ENCODE results near the gene ZDHHC24. TPM values are rescaled to one million over a fixed set of nuclear protein-coding genes. Genes with fewer than 3 reads are reported as not detected.

The ZDHHC24 gene
- total RNA-seq, 1 experiment from 2014 or later: 29.5 TPM

DNA sequence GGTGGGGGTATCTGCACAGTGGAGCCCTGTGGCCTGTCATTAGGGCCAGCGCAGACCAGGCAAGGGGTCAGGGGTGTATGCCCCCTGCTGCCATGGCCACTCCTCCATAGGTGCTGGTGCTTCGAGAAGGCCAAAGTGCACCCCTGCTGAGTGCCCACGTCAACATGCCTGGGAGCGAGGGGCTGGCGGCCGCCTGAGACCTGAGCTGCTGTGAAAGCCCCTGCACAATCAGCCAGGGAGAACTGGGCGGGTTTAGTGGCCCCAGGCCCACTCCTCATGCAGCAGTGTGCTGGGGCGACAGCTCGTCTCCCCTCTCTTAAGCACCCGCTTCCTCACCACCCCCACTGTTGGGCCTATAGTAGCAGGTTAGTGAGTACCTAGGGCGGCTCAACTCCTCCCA is 14.0 kb downstream of the ZDHHC24 start:
- intact Hi-C loops (cut with micrococcal nuclease; ENCODE audit: unreplicated experiment) (no loop called here), in situ Hi-C loops (cut with HindIII; ENCODE audit: low pct_unique_long_range_greater_than_20kb, low sequenced_read_pairs) (no loop called here)
- DNase-seq (ENCODE audit: low read depth, low spot score): no peak
- POLR2A ChIA-PET: no interaction called here
- no peak for ATAC-seq
- CTCF ChIA-PET: no interaction called here
- H3K4me1 ChIP-seq (ENCODE audit: control insufficient read depth, insufficient read depth, low read length): no peaks in the 10 kb centered on the region
- no peaks in the 10 kb centered on the region for H3K36me3 ChIP-seq (ENCODE audit: control insufficient read depth, insufficient read depth, low read length)
- no TSS peak for BruUV-seq (replicated peaks)
- no peaks in the 10 kb centered on the region for H3K27me3 ChIP-seq (ENCODE audit: control insufficient read depth, insufficient read depth, low read length)
- no peak overlapping the region for H3K4me3 ChIP-seq (ENCODE audit: low read depth in 2 of 2, low read length in 2 of 2)
- H3K27ac ChIP-seq (ENCODE audit: low read length): no peak overlapping the region
- no peak for TF ChIP-seq TCF7L2 (IDR thresholded peaks at IDR 0.05; ENCODE audit: low read depth, low read length)
- no peaks in the 10 kb centered on the region for H3K9me3 ChIP-seq (ENCODE audit: control insufficient read depth, insufficient read depth, low read depth, low read length)

GRCh38 chr11:66530927-66531709 is 14.7 kb downstream of the ZDHHC24 start:
- POLR2A ChIA-PET: no interaction called here
- H3K36me3 ChIP-seq (ENCODE audit: control insufficient read depth, insufficient read depth, low read length): no peaks in the 10 kb centered on the region
- CTCF ChIA-PET: no interaction called here
- H3K4me1 ChIP-seq (ENCODE audit: control insufficient read depth, insufficient read depth, low read length): no peaks in the 10 kb centered on the region
- TF ChIP-seq REST (IDR thresholded peaks at IDR 0.05; ENCODE audit: insufficient read depth in 1 of 2, low read depth in 2 of 2, low read length in 1 of 2): no peak
- TF ChIP-seq TCF7L2 (IDR thresholded peaks at IDR 0.05; ENCODE audit: low read depth, low read length): no peak
- TF ChIP-seq SIN3A (IDR thresholded peaks at IDR 0.05; ENCODE audit: borderline replicate concordance, insufficient read depth, low read depth, low read length): no peak
- TF ChIP-seq, protein P1, sequence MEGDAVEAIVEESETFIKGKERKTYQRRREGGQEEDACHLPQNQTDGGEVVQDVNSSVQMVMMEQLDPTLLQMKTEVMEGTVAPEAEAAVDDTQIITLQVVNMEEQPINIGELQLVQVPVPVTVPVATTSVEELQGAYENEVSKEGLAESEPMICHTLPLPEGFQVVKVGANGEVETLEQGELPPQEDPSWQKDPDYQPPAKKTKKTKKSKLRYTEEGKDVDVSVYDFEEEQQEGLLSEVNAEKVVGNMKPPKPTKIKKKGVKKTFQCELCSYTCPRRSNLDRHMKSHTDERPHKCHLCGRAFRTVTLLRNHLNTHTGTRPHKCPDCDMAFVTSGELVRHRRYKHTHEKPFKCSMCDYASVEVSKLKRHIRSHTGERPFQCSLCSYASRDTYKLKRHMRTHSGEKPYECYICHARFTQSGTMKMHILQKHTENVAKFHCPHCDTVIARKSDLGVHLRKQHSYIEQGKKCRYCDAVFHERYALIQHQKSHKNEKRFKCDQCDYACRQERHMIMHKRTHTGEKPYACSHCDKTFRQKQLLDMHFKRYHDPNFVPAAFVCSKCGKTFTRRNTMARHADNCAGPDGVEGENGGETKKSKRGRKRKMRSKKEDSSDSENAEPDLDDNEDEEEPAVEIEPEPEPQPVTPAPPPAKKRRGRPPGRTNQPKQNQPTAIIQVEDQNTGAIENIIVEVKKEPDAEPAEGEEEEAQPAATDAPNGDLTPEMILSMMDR (IDR thresholded peaks at IDR 0.05): no peak
- TF ChIP-seq POLR2AphosphoS5 (IDR thresholded peaks at IDR 0.05; ENCODE audit: low read depth, low read length): no peak
- intact Hi-C loops (cut with micrococcal nuclease; ENCODE audit: unreplicated experiment): no loop called here
- in situ Hi-C loops (cut with HindIII; ENCODE audit: low pct_unique_long_range_greater_than_20kb, low sequenced_read_pairs): no loop called here
- H3K27ac ChIP-seq (ENCODE audit: low read length): no peak overlapping the region
- H3K9me3 ChIP-seq (ENCODE audit: control insufficient read depth, insufficient read depth, low read depth, low read length): no peaks in the 10 kb centered on the region
- ATAC-seq (peak; percentile 5; the same call in 1 of the 2 replicates), DNase-seq (ENCODE audit: low read depth, low spot score) (no peak)
- no peaks in the 10 kb centered on the region for H3K27me3 ChIP-seq (ENCODE audit: control insufficient read depth, insufficient read depth, low read length)
- BruUV-seq (replicated peaks): no TSS peak
- no peak overlapping the region for H3K4me3 ChIP-seq (ENCODE audit: low read depth in 2 of 2, low read length in 2 of 2)

DNA sequence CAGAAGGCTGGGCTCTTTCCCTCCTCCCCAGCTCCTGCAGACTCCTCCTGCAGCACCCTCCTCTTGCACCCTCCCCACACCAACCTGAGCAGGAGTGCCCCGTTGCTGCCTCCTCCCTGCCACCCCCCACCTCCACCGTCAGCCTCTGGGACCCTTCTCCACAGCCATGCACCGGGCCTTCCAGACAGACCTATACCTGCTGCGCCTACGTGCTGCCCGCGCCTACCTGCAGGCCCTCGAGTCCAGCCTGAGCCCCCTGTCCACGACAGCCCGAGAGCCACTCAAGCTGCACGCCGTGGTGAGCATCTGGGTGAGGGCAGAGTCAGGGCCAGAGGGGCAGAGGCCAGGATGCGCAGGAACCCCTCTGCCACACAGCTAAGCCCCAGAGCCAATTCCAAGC is 16.2 kb downstream of the ZDHHC24 start:
- Histone ChIP-seq H3K4me1 (ENCODE audit: control insufficient read depth, insufficient read depth, low read length) (no peaks in the 10 kb centered on the region), H3K4me3 (ENCODE audit: low read depth in 2 of 2, low read length in 2 of 2) (no peak overlapping the region), H3K27ac (ENCODE audit: low read length) (no peak overlapping the region), H3K36me3 (ENCODE audit: control insufficient read depth, insufficient read depth, low read length) (no peaks in the 10 kb centered on the region), H3K9me3 (ENCODE audit: control insufficient read depth, insufficient read depth, low read depth, low read length) (no peaks in the 10 kb centered on the region), H3K27me3 (ENCODE audit: control insufficient read depth, insufficient read depth, low read length) (no peaks in the 10 kb centered on the region)
- ChIA-PET POLR2A (no interaction called here), CTCF (no interaction called here)
- no TSS peak for BruUV-seq (replicated peaks)
- no peak for TF ChIP-seq TCF7L2 (IDR thresholded peaks at IDR 0.05; ENCODE audit: low read depth, low read length)
- TF ChIP-seq, protein P1 (IDR thresholded peaks at IDR 0.05): no peak
- no peak for TF ChIP-seq REST (IDR thresholded peaks at IDR 0.05; ENCODE audit: insufficient read depth in 1 of 2, low read depth in 2 of 2, low read length in 1 of 2)
- TF ChIP-seq POLR2AphosphoS5 (IDR thresholded peaks at IDR 0.05; ENCODE audit: low read depth, low read length): no peak
- TF ChIP-seq SIN3A (IDR thresholded peaks at IDR 0.05; ENCODE audit: borderline replicate concordance, insufficient read depth, low read depth, low read length): no peak
- DNase-seq (ENCODE audit: low read depth, low spot score): no peak
- intact Hi-C loops (cut with micrococcal nuclease; ENCODE audit: unreplicated experiment) (no loop called here), in situ Hi-C loops (cut with HindIII; ENCODE audit: low pct_unique_long_range_greater_than_20kb, low sequenced_read_pairs) (no loop called here)
- ATAC-seq: 0 out of 2 replicates have a peak, but pooled peaks have one; percentile 12

Data from Panc1 (cell line).